HS-27A (cell line): ENCODE results near the gene ELOVL6.
A peak's percentile ranks its signal among the peaks of the same experiment; 100 is the strongest.
"Not testable (repeated sequence)": the region's sequence is repeated elsewhere in the genome, so short reads cannot be mapped to it uniquely, and the experiment has no call there.

ENCODE experiments used
- DNase-seq: peaks from one replicate; pipeline ENCODE4 v3.0.0-alpha.2; 2012; ENCODE audit warnings: low read depth, missing footprints

The ELOVL6 gene

DNA sequence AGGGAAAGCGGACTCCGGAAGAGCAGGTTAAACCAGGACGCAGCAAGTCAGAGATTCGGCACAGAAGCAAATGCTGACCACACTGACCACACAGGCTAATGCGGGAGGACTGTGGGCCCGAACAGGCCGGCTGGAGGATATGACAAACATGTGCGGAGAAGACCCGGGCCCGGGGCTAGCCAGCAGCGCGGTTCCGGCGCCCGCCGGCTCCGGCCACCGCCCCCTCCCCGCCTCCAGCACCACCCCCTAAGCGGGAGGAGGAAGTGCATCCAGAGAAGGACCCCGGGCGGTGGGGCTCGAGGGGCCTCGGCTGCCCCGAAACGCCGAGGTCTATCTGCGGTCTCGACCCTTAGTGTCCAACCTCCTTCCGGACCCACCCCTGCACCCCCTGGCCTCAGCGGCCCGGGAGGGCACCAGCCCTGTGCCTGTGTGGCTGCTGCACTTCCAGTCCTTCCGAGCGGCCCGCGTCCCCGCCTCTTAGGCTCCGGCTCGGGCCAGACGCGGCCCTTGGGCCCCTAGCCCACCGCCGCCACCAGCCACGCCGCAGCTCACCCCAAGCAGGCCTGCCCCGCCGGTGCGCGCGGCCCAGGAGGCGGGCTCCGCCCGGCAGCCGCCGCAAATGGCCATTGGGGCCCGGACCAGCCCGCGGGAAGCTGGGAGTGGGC lies 2.1 kb downstream of the ELOVL6 start:
- peak; percentile 15 for DNase-seq

- DNase-seq = peak; percentile 9
Observed at GRCh38 chr4:110195561-110196205, 2.7 kb downstream of the ELOVL6 start.

DNA sequence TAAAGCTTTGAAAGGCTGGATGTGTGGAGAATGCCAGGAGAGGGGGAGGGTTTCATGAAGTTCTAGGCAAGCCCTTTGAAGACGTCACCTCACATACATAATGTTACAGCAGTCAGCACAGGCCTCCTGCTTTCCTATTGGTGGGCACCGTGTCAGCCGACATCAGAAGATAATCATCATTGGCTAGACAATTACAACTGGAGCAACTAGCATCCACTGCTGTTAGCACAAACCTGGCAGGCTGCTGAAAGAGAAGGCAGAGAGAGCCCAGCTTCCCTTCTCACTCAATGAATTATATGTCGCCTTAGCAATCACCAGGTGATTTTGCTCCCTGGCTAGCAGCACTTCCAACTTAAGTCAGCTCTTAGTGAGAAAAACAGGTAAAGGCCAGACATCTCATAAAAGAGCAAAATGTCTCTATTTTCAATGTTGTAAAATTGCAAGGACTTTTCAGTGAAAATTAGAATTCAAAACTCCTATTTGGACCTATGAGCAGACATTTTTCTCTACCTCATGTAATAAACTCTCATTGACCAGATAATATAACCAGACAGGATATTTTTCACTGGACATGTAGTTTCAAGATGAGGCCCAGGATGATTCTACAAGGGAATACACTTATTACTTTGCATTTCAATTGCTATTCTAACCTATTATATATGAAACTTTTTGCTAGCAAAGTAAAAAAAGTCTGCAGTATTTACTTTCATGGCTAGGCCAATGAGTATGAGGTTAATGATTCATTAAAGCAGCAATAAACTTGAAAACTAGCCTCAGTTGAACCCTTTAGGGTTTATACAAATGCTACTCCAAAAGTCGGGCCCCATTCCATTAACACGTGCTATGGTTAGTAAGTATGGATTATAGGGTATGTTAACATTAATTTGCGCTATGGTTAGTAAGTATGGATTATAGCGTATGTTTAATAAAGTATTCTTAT lies 4.3 kb downstream of the ELOVL6 start:
- no peak for DNase-seq

GRCh38 chr4:110193287-110193686 lies 5.1 kb downstream of the ELOVL6 start:
- not testable (repeated sequence) for DNase-seq

- DNase-seq = no peak
Observed at GRCh38 chr4:110190249-110190648, 8.2 kb downstream of the ELOVL6 start.

- no peak for DNase-seq
Observed at GRCh38 chr4:110188113-110188512, 10.3 kb downstream of the ELOVL6 start.

DNA sequence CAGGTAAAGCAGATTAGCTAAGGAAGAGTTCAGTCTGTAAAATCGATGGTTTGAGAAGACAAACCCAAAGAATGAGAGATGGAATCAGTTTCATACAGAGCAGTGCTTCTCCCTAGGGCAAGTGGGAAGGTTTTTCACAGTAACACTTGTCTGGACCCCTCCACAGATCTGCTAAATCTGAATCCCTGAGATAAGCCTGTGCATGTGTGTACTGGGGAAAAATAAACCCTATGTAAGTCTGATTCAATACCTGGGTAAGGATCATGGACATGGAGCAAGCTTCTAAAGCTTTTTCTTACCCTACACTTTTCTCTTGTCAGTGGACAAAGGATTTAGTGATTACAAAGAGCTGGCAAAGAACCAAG lies 13.6 kb downstream of the ELOVL6 start:
- DNase-seq = no peak

- no peak for DNase-seq
Observed at GRCh38 chr4:110184140-110184790, 14.2 kb downstream of the ELOVL6 start.

- no peak for DNase-seq
Observed at GRCh38 chr4:110183643-110184042, 14.8 kb downstream of the ELOVL6 start.

DNA sequence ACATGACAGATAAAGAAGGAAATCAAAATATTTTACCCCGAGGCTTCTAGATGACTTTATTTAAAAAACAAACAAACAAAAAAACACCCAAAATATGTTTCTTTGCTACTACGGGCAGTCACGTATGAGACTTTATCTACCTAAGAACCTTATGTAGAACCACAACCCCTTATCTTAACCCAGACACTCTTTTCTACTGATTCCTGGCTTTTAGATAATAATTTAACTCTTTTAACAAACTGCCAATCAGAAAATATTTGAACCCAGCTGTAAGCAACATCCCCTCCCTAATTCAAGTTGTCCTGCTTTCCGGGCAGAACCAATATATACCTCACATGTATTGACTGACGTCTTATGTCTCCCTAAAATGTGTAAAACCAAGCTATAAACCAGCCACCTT lies 15.4 kb downstream of the ELOVL6 start:
- DNase-seq = no peak

DNA sequence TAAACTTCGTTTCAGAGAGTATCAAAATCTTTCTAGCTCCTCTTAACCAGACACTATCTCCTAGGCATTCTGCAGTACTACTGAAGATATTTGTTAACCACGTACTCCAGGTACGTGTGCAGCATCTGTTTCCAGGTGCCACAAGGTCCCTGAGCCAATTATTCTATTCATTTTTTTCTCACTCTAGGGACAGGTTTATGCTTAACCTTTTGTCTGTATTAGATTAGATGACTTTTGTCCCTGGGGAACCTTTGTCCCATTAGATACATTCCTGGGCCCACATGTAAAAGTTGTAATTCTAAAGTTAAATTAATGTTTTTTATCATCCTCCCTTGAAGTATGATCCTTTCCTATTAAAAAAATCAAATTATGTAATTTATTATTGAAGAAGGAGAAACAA lies 16.5 kb downstream of the ELOVL6 start:
- no peak for DNase-seq

- DNase-seq = no peak
Observed at GRCh38 chr4:110175634-110176033, 22.8 kb downstream of the ELOVL6 start.

GRCh38 chr4:110172972-110173371 lies 25.4 kb downstream of the ELOVL6 start:
- no peak for DNase-seq

- no peak for DNase-seq
Observed at GRCh38 chr4:110171971-110172370, 26.4 kb downstream of the ELOVL6 start.

- DNase-seq = no peak
Observed at GRCh38 chr4:110170861-110171260, 27.6 kb downstream of the ELOVL6 start.

DNA sequence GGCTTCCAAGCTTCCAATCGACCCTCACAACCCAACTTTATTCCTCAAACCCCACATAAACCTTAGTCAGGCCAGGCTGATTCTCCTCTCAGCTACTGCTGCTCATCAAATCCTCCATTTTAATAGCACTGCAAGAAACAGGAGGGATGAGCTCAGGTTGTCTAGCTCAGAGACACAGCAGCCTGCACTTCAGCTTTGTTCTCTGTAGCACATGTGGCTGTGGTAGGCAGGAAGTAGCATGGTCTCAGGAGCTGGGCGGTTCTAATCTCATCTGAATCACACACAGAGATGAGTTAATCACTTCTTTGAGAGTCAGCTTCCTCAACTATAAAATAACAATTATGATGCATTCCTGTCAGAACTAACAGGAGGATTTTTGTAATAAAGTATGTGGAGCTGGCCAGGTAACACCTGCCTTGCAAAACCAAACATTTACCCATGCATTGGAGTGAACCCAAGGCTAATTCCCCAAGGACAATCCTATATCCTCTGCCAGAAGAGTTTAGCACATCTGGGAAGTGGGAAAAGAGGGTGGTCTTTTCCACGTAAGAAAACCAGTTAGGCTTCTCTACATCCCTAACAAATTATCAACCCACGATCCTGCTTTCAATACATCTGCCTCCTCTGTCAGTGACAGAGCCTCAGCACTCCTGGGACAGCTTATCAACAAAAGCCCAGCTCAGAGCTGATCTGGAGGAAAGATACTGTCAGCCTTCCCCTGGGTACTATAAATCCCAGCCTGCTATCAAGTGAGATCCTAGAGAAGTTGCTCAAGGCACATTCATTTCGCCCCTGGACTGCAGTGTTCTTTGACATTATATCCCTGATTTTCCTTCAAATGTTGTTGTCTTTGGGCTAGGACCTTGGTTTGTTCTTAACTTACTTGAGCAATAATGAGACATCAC lies 32.8 kb downstream of the ELOVL6 start:
- peak; percentile 66 for DNase-seq

DNA sequence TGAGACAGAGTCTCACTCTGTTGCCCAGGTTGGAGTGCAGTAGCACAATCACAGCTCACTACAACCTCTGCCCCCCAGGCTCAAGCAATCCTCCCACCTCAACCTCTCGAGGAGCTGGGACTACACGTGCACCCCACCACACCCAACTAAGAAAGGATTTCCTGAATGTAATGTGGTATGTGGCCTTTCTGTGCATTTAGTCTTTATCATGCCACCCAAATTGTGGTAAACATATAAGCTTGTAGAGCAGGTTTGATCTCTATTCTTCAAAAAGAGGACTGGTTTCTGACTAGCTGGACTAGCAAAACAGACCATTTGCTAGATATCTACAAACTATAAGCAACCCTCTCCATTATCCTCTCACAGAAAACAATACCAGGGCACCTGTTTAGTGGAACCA lies 33.6 kb downstream of the ELOVL6 start:
- DNase-seq = peak; percentile 12

DNA sequence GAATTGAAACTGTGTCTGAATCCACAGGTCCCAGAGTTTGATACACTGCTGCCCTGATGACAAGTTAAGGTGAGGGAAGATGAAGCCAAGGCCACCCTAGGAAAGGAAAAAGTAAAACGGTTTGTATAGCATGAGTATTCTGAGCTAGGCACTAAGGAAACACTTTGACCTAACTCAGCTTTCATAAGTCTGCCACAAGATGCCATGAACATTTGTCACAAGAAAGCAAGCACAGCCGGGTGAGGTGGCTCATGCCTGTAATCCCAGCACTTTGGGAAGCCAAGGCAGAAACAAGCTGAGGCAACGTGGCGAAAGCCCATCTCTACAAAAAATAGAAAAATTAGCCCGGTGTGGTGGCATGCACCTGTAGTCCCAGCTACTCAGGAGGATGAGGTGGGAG lies 34.2 kb downstream of the ELOVL6 start:
- DNase-seq = peak; percentile 78

- DNase-seq = peak; percentile 92
Observed at GRCh38 chr4:110163327-110164069, 34.9 kb downstream of the ELOVL6 start.

GRCh38 chr4:110160618-110161017 lies 37.8 kb downstream of the ELOVL6 start:
- no peak for DNase-seq

GRCh38 chr4:110159541-110159940 lies 38.9 kb downstream of the ELOVL6 start:
- DNase-seq = no peak
